Measurements from ENCODE around the gene NIPAL3.
"Not testable (repeated sequence)": the region's sequence is repeated elsewhere in the genome, so short reads cannot be mapped to it uniquely, and the experiment has no call there.

The NIPAL3 gene

GRCh38 chr1:24507405-24507804 lies 91.8 kb downstream of the NIPAL3 start:
- H2AFZ ChIP-seq: no peak overlapping the region
- no peaks in the 10 kb centered on the region for H3K9me3 ChIP-seq (ENCODE audit: control insufficient read depth, low read length)
- H3K79me2 ChIP-seq: no peaks in the 10 kb centered on the region
- H3K27me3 ChIP-seq (ENCODE audit: control insufficient read depth, insufficient read depth, low read length): no peaks in the 10 kb centered on the region
- no peak overlapping the region for H3K9ac ChIP-seq
- H3K27ac ChIP-seq: no peak overlapping the region
- H3K4me2 ChIP-seq (ENCODE audit: low read length): no peak overlapping the region
- no peaks in the 10 kb centered on the region for H3K36me3 ChIP-seq (ENCODE audit: control insufficient read depth, insufficient read depth, low read length)
- H3K4me1 ChIP-seq: no peaks in the 10 kb centered on the region
- H3K4me3 ChIP-seq (ENCODE audit: low read depth, low read length): no peak overlapping the region
- no peak for TF ChIP-seq CTCF (IDR thresholded peaks at IDR 0.05)

- no peak for TF ChIP-seq CTCF (IDR thresholded peaks at IDR 0.05)
- H3K27ac ChIP-seq: no peak overlapping the region
Measured at GRCh38 chr1:24508911-24509310, 93.3 kb downstream of the NIPAL3 start.

GRCh38 chr1:24513706-24514105 lies 98.1 kb downstream of the NIPAL3 start:
- Histone ChIP-seq H3K9ac (no peak overlapping the region), H2AFZ (no peak overlapping the region), H3K4me3 (ENCODE audit: low read depth, low read length) (no peak overlapping the region), H3K27me3 (ENCODE audit: control insufficient read depth, insufficient read depth, low read length) (no peaks in the 10 kb centered on the region), H3K36me3 (ENCODE audit: control insufficient read depth, insufficient read depth, low read length) (no peaks in the 10 kb centered on the region), H3K79me2 (no peaks in the 10 kb centered on the region), H3K27ac (no peak overlapping the region), H3K4me1 (no peaks in the 10 kb centered on the region), H3K9me3 (ENCODE audit: control insufficient read depth, low read length) (no peaks in the 10 kb centered on the region), H3K4me2 (ENCODE audit: low read length) (no peak overlapping the region)
- TF ChIP-seq CTCF (IDR thresholded peaks at IDR 0.05): no peak

More at GRCh38 chr1:24508911-24509310, 93.3 kb downstream of the NIPAL3 start:
- Histone ChIP-seq H2AFZ (no peak overlapping the region), H3K79me2 (no peaks in the 10 kb centered on the region), H3K9ac (no peak overlapping the region), H3K36me3 (ENCODE audit: control insufficient read depth, insufficient read depth, low read length) (no peaks in the 10 kb centered on the region), H3K27me3 (ENCODE audit: control insufficient read depth, insufficient read depth, low read length) (no peaks in the 10 kb centered on the region), H3K4me1 (no peaks in the 10 kb centered on the region), H3K9me3 (ENCODE audit: control insufficient read depth, low read length) (no peaks in the 10 kb centered on the region), H3K4me2 (ENCODE audit: low read length) (no peak overlapping the region), H3K4me3 (ENCODE audit: low read depth, low read length) (no peak overlapping the region)

GRCh38 chr1:24514946-24515345 lies 99.3 kb downstream of the NIPAL3 start:
- Histone ChIP-seq H3K9me3 (ENCODE audit: control insufficient read depth, low read length) (no peaks in the 10 kb centered on the region), H3K4me1 (no peaks in the 10 kb centered on the region), H3K79me2 (no peaks in the 10 kb centered on the region), H3K27me3 (ENCODE audit: control insufficient read depth, insufficient read depth, low read length) (no peaks in the 10 kb centered on the region), H2AFZ (no peak overlapping the region), H3K4me3 (ENCODE audit: low read depth, low read length) (no peak overlapping the region), H3K4me2 (ENCODE audit: low read length) (no peak overlapping the region), H3K27ac (no peak overlapping the region), H3K9ac (no peak overlapping the region), H3K36me3 (ENCODE audit: control insufficient read depth, insufficient read depth, low read length) (no peaks in the 10 kb centered on the region)
- TF ChIP-seq CTCF (IDR thresholded peaks at IDR 0.05): no peak

GRCh38 chr1:24515671-24516209 lies 100.1 kb downstream of the NIPAL3 start:
- H3K4me2 ChIP-seq (ENCODE audit: low read length); H3K4me1 ChIP-seq; H3K9ac ChIP-seq; H3K27me3 ChIP-seq (ENCODE audit: control insufficient read depth, insufficient read depth, low read length); H3K36me3 ChIP-seq (ENCODE audit: control insufficient read depth, insufficient read depth, low read length); H3K4me3 ChIP-seq (ENCODE audit: low read depth, low read length); H3K79me2 ChIP-seq; H2AFZ ChIP-seq; H3K27ac ChIP-seq; H3K9me3 ChIP-seq (ENCODE audit: control insufficient read depth, low read length): not testable (repeated sequence)

Data from parathyroid adenoma (tissue), 2 donors.